GM23248 (cell line): ENCODE data around the gene MEAK7. TPM values are rescaled to one million over a fixed set of nuclear protein-coding genes. Genes with fewer than 3 reads are reported as not detected.

Experiments used
- DNase-seq: peaks from one replicate; pipeline ENCODE4 v3.0.0-alpha.2; 2015
- H2AFZ ChIP-seq: fragments of 200-600 bp; sonication (generic); 2 replicates; pipeline ENCODE4 v1.6.1; 2016; ENCODE audit warnings: antibody characterized with exemption
- H3F3A ChIP-seq: fragments of 200-600 bp; sonication (generic); 2 replicates; pipeline ENCODE4 v1.6.1; 2016; ENCODE audit warnings: mild to moderate bottlenecking, antibody characterized with exemption, mixed run types; ENCODE audit not compliant: insufficient read depth
- H3K27ac ChIP-seq: fragments of 200-600 bp; sonication (generic); 2 replicates; pipeline ENCODE4 v1.5.1; 2016; ENCODE audit warnings: mild to moderate bottlenecking
- H3K27me3 ChIP-seq: fragments of 200-600 bp; sonication (generic); replicated peaks from 2 replicates; pipeline ENCODE4 v1.6.1; 2016; ENCODE audit warnings: mild to moderate bottlenecking; ENCODE audit not compliant: insufficient read depth
- H3K36me3 ChIP-seq: fragments of 200-600 bp; sonication (generic); 2 replicates; pipeline ENCODE4 v1.6.1; 2016; ENCODE audit warnings: low read depth, mild to moderate bottlenecking
- H3K4me1 ChIP-seq: fragments of 200-600 bp; sonication (generic); 2 replicates; pipeline ENCODE4 v1.6.1; 2016; ENCODE audit warnings: mild to moderate bottlenecking; ENCODE audit not compliant: insufficient read depth
- H3K4me2 ChIP-seq: fragments of 200-600 bp; sonication (generic); one replicate; pipeline ENCODE4 v1.6.1; 2016; ENCODE audit warnings: mild to moderate bottlenecking; ENCODE audit not compliant: unreplicated experiment
- H3K4me3 ChIP-seq: fragments of 200-600 bp; sonication (generic); 2 replicates; pipeline ENCODE4 v1.5.1; 2016; ENCODE audit warnings: mild to moderate bottlenecking
- H3K79me2 ChIP-seq: fragments of 200-600 bp; sonication (generic); 2 replicates; pipeline ENCODE4 v1.6.1; 2016; ENCODE audit warnings: mild to moderate bottlenecking; ENCODE audit not compliant: insufficient read depth
- H3K9ac ChIP-seq: fragments of 200-600 bp; sonication (generic); 2 replicates; pipeline ENCODE4 v1.6.1; 2016; ENCODE audit warnings: mild to moderate bottlenecking
- H3K9me2 ChIP-seq: fragments of 200-600 bp; sonication (generic); 2 replicates; pipeline ENCODE4 v1.6.1; 2016; ENCODE audit warnings: mixed run types, mild to moderate bottlenecking, moderate library complexity; ENCODE audit not compliant: insufficient read depth
- H3K9me3 ChIP-seq: fragments of 200-600 bp; sonication (generic); one replicate; pipeline ENCODE4 v1.6.1; 2017; ENCODE audit warnings: low read depth
- H4K20me1 ChIP-seq: fragments of 200-600 bp; sonication (generic); 2 replicates; pipeline ENCODE4 v1.6.0; 2016; ENCODE audit not compliant: insufficient read depth
- EZH2 ChIP-seq: fragments of 200-600 bp; sonication (generic); IDR thresholded peaks from 2 replicates; pipeline ENCODE4 v1.6.1; 2018; ENCODE audit warnings: antibody characterized with exemption, mild to moderate bottlenecking; ENCODE audit not compliant: insufficient read depth, poor library complexity, severe bottlenecking
- EZH2phosphoT487 ChIP-seq: fragments of 200-600 bp; sonication (generic); IDR thresholded peaks from 2 replicates; pipeline ENCODE4 v1.6.1; 2018; ENCODE audit warnings: antibody characterized with exemption, moderate library complexity, mild to moderate bottlenecking, low read depth; ENCODE audit not compliant: insufficient read depth
- WGBS, 2 experiments: methylation state at CpG; one replicate each; pipeline ENCODE4 v1.1.6; 2015 to 2017; ENCODE audit warnings: low lambda C conversion rate in 2 of 2, low coverage in 1 of 2; ENCODE audit errors: missing lambda C conversion rate in 2 of 2; 5-methylcytosine and 5-hydroxymethylcytosine counted together
- in situ Hi-C: fragments of 300-500 bp; cut with MboI; formaldehyde crosslinking; loops from 2 replicates; pipeline ENCODE4 v1.15.0; 2020
- polyA plus RNA-seq: library from polyadenylated mRNA; unstranded; fragments of >200 nt; fragmentation: Nextera tagmentation; extraction: Ambion mirVana; gene quantifications from 2 replicates; pipeline ENCODE4 v1.2.1, GENCODE V29; 2016
- total RNA-seq: library from RNA; depleted of rRNA; stranded (reverse); fragments of >200 nt; shearing (Covaris generic); gene quantifications from 2 replicates; pipeline ENCODE4 v1.2.3, GENCODE V29; 2014

MEAK7 gene
- total and polyA plus RNA-seq, 2 experiments from 2014 or later, result 45.6 to 62.0 TPM

DNA sequence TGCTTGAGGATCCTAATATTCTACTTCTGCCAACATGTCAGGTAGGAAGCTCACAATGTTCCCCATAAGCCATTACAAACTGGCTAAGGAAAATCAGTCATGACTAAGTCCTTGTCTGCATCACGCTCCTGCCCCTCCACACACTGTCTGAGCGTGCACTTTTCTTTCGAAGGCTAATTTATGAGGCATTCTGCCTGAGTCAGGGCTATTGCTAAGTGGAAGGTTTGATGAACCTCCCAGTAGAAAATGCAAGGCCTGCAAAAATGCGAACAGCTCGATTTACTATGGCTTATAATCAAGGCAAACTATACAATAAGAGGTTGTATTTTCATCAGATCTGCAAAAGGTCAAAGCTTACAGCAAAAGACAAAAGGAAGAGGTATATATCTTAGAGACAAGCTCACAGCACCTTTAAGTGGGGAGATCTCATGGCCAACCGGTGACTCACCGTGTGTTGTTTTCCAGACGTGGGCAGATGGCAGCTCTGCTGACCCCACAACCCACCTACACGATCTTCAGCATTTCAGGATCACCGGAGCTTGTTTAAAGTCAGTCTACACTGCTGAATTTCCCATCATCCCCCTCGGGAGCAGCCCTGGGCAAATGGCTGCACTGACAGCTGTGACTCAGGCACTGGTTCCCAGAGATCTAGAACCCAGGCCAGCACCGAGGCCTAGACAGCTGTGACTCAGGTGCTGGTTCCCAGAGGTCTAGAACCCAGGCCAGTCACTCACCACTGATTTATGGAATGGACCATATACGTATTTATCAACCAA is 26.1 kb downstream of the MEAK7 start:
- DNase-seq, result peak; percentile 93
- Histone ChIP-seq H3K4me2 (peak overlapping the region; percentile 4), H3K9me2 (no peaks in the 10 kb centered on the region), H4K20me1 (peaks cover 3% of the 10 kb centered on the region; the same call in 1 of the 2 replicates), H3K27me3 (no peaks in the 10 kb centered on the region), H3K4me3 (no peak overlapping the region), H3K27ac (peak overlapping the region; percentile 78), H3K9me3 (no peaks in the 10 kb centered on the region), H3K79me2 (peaks cover 43% of the 10 kb centered on the region), H3K4me1 (peaks cover 10% of the 10 kb centered on the region), H3F3A (peaks cover 41% of the 10 kb centered on the region), H2AFZ (no peak overlapping the region), H3K9ac (peak overlapping the region; percentile 15; the same call in 1 of the 2 replicates), H3K36me3 (peaks cover 8% of the 10 kb centered on the region; the same call in 1 of the 2 replicates)
- no peak for TF ChIP-seq EZH2
- TF ChIP-seq EZH2phosphoT487, result no peak
- 15% methylated on average over 13 of the region's 13 CpGs for WGBS, 2 experiments
- in situ Hi-C loops, result no loop called here

DNA sequence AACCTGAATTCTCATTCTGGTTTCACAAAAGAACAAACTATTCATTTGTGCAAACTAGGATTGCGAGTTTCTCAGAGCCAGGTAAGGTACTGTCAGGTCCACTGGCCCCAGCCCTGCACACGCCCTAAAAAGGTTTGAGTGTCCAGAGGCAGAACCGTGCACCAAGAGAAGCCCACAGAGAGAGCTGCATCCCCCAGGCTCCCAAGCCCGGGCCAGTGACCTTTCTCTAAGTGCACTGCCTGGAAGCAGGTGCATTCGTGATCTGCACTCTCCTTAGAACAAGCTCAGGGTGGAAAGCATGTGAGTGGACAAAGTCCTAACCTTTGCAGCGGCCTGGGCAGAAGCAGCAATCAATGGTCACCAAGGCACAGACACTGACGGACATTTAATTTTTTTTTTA is 26.8 kb downstream of the MEAK7 start:
- H4K20me1 ChIP-seq, result peaks cover 10% of the 10 kb centered on the region; the same call in 1 of the 2 replicates
- peaks cover 45% of the 10 kb centered on the region for H3K79me2 ChIP-seq
- in situ Hi-C loops, result no loop called here
- H3K9me2 ChIP-seq, result no peaks in the 10 kb centered on the region
- H3K9me3 ChIP-seq, result no peaks in the 10 kb centered on the region
- H3K9ac ChIP-seq, result no peak overlapping the region
- H3F3A ChIP-seq, result peaks cover 41% of the 10 kb centered on the region
- H3K27me3 ChIP-seq, result no peaks in the 10 kb centered on the region
- H3K27ac ChIP-seq, result peak overlapping the region; percentile 78
- H3K4me3 ChIP-seq, result no peak overlapping the region
- TF ChIP-seq EZH2phosphoT487 (no peak), EZH2 (no peak)
- no peak for DNase-seq
- H3K4me1 ChIP-seq, result peaks cover 10% of the 10 kb centered on the region
- WGBS, 2 experiments, result 74 to 76% methylated on average over 7 of the region's 7 CpGs
- no peak overlapping the region for H2AFZ ChIP-seq
- peak overlapping the region; percentile 4 for H3K4me2 ChIP-seq
- H3K36me3 ChIP-seq, result peaks cover 8% of the 10 kb centered on the region; the same call in 1 of the 2 replicates

DNA sequence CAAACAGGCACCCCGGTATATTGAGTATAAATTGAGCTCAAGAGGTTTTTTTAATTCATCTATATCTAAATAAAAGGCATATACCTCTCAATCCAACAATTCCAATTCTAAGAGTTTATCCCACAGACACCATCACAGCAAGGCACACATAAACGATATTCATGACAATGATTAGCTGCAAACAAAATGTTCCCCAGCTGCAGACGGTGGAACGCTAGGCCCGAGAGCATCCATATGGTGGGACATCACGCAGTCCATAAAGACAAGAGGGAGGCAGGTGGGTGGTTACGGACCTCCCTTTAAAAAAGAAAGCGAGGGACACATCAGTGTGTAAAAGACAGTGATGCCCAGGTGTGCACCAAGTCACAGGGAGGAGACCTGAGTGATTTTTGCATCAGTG is 28.1 kb downstream of the MEAK7 start:
- H3K9ac ChIP-seq, result no peak overlapping the region
- H4K20me1 ChIP-seq, result peaks cover 12% of the 10 kb centered on the region; the same call in 1 of the 2 replicates
- no peak for DNase-seq
- H3F3A ChIP-seq, result peaks cover 39% of the 10 kb centered on the region
- H3K79me2 ChIP-seq, result peaks cover 58% of the 10 kb centered on the region
- H3K4me3 ChIP-seq, result no peak overlapping the region
- H2AFZ ChIP-seq, result no peak overlapping the region
- in situ Hi-C loops, result no loop called here
- peaks cover 8% of the 10 kb centered on the region; the same call in 1 of the 2 replicates for H3K36me3 ChIP-seq
- 85 to 86% methylated on average over 8 of the region's 8 CpGs for WGBS, 2 experiments
- H3K4me1 ChIP-seq, result peaks cover 10% of the 10 kb centered on the region
- H3K4me2 ChIP-seq, result no peak overlapping the region
- TF ChIP-seq EZH2 (no peak), EZH2phosphoT487 (no peak)
- no peaks in the 10 kb centered on the region for H3K9me2 ChIP-seq
- no peak overlapping the region for H3K27ac ChIP-seq
- no peaks in the 10 kb centered on the region for H3K9me3 ChIP-seq
- H3K27me3 ChIP-seq, result no peaks in the 10 kb centered on the region

DNA sequence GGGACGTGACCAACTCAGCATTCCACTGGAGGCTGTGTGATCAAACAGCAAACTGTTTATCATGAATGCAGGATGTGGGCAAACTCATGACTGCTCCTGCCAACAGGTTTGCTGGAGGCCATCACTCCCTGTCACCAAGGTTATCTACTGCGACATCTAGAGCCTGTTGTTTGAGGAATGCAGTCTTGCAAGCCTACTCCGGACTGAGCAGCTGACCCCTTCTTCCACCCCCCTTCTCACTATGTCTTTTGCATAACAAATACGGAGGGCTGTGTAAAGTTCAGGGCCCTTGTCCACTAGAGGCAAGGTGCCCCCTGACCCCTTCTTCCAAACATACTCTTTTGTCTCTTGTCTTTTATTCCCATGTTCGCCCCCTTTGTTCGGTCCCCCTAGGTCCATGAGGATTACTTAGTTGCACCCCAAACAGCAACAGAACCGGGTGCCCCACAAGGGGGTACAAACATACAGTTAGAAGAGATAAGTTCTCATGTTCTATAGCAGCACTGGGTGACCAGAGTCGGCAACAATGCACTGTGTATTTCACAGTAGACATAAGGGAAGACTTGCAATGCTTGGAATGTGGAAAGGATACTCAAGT is 28.7 kb downstream of the MEAK7 start:
- no peaks in the 10 kb centered on the region for H3K9me2 ChIP-seq
- peaks cover 8% of the 10 kb centered on the region; the same call in 1 of the 2 replicates for H3K36me3 ChIP-seq
- no peaks in the 10 kb centered on the region for H3K9me3 ChIP-seq
- H2AFZ ChIP-seq, result no peak overlapping the region
- TF ChIP-seq EZH2phosphoT487 (no peak), EZH2 (no peak)
- H3K9ac ChIP-seq, result no peak overlapping the region
- H3K79me2 ChIP-seq, result peaks cover 64% of the 10 kb centered on the region
- WGBS, 2 experiments, result 93 to 94% methylated on average over 8 of the region's 8 CpGs
- H4K20me1 ChIP-seq, result peaks cover 12% of the 10 kb centered on the region; the same call in 1 of the 2 replicates
- H3K4me1 ChIP-seq, result peaks cover 10% of the 10 kb centered on the region
- peaks cover 34% of the 10 kb centered on the region for H3F3A ChIP-seq
- in situ Hi-C loops, result no loop called here
- H3K27ac ChIP-seq, result no peak overlapping the region
- no peaks in the 10 kb centered on the region for H3K27me3 ChIP-seq
- no peak overlapping the region for H3K4me3 ChIP-seq
- DNase-seq, result no peak
- H3K4me2 ChIP-seq, result no peak overlapping the region
